HG03025 (cell line): ENCODE data around the gene DCDC2C.
"Not testable (repeated sequence)": the region's sequence is repeated elsewhere in the genome, so short reads cannot be mapped to it uniquely, and the experiment has no call there.

Experiments
- ATAC-seq: cut with Tn5 transposase; IDR thresholded peaks from one replicate; pipeline ENCODE4 v1.9.1; 2021; ENCODE audit warnings: mild to moderate bottlenecking, moderate library complexity; ENCODE audit not compliant: unreplicated experiment, low FRiP score

The DCDC2C gene, protein sequence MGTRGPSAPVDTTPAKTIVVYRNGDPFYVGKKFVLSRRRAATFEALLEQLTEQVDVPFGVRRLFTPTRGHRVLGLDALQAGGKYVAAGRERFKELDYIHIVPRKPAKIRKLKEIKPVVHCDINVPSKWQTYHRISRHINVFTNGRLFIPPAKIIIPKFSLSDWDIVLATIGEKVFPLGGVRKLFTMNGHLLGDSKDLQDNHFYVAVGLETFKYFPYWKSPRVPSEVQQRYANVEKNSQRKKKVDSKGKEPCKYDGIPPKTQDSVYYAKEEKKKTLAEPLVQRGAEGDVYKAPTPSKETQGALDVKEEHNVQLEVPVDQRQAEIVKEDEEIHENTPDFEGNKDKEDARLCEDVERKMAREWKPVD

DNA sequence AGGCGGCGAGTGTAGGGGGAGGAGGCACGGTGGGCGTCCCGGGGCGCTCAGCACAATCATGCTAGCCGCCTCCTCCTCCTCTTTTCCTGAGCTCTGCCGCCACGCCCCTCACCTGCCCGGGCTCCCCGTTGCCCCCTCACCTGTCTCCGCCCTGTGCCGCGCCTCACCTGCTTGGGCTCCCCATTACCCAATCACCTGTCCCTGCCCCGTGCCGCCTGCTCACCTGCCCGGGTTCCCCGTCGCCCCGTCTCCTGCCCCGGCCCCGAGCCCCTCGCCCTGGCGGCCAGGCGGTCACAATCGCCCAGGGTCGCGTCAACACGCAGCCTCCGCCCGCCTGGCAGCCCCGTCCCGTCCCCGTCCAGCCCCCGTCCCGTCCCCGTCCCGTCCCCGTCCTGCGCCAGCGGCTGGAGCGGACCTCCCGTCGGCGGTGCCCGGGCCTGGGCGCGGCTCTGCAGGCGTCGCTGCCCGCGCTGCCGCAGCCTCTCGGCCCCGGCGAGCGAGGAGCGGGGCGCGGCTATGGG is at the start of gene DCDC2C:
Gene DCDC2C (plus strand): TSS at position 340 of the 521 bp plus-strand sequence. CDS start 177 bp downstream, at position 517.
- no peak for ATAC-seq

DNA sequence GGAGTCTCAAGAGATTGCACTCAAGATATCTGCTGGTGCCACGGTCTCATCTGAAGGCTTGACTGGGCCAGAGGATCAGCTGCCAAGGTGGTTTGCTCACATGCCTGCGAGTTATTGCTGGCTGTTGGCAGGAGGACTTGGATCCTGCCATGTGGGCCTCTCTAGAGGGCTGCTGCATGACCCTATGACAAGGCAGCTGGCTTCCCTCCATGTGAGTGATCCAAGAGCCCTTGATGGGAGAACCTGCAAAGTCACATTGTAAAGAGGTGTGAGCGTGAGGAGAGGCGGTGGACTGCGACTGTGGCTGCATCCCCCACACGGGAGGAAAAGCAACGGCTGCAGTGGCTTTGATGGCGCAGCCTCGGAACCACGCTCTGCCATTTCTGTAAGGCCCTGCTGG is 49.4 kb upstream of the DCDC2C start:
- ATAC-seq: no peak

DNA sequence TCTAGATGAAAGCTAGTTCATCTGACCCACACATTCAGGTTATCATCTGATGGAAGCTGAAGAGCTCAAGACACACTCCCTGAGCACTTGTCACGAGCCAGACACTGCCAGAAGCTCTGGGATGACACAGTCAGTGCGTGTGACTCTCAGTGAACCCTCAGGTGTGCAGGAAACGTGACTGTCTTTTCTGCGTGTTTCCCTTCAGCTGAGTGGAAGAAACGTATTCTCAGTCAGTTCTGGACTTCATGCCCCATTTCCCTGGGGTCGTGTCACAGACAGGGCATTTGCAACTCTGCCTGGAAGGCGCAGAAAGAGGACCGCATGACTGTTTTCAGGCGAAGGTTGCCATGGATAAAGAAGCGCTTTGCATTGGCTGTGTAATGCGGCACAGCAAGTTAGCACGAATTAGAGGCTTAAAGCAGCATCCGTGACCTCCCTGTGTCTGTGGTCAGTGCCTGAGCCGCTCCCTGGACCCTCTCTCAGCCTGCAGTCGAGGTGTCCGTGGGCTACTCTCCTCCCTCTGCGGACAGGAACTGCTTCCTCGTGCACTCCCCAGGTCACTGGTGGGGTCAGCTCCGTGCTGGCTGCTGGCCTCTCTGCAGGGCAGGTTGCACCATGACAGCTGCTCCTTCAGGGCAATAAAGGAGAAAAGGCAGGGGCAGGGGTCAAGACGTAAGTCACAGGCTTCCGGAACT is 48.7 kb upstream of the DCDC2C start:
- ATAC-seq: no peak

DNA sequence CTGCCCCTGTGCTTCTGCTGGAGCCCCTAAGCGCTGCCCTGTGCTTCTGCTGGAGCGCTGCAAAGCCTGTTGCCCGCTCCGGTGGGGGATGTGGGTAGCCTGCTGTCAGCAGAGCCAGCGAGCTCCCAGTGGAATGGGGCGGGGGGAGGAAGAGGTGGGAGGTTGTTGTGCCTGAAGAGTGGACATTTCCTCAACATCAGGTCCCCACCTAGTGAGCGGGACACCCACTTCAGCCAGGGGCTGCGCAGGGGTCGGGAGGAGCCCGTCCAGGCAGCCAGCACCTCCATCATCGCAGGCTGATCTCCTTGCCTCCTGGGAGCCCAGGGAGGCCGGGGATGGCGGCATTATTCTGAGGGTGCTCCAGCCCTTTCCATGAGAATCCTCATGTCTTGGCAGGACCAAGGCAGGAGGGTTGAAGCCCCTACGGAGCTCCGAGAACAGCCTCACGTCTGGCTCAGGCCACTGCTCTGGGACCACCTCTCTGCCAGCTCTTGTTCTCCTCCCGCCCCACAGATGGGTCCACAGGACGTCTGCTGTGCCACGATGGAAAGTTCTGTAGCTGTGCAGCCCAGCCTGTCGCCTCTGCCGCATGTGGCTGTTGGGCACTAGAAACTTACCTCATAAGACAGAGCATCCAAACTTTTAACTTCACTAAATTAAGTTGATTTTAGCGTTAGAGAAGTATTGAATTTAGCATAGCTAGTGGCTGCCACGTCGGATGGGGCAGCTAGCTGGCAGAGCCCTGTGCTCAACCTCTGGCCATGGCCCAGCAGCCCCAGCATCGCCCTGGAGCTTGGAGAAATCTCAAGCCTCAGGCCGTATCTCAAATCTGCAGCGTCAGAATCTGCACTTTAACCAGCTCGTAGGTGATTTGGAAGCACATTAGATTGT is 47.3 kb upstream of the DCDC2C start:
- ATAC-seq: no peak

DNA sequence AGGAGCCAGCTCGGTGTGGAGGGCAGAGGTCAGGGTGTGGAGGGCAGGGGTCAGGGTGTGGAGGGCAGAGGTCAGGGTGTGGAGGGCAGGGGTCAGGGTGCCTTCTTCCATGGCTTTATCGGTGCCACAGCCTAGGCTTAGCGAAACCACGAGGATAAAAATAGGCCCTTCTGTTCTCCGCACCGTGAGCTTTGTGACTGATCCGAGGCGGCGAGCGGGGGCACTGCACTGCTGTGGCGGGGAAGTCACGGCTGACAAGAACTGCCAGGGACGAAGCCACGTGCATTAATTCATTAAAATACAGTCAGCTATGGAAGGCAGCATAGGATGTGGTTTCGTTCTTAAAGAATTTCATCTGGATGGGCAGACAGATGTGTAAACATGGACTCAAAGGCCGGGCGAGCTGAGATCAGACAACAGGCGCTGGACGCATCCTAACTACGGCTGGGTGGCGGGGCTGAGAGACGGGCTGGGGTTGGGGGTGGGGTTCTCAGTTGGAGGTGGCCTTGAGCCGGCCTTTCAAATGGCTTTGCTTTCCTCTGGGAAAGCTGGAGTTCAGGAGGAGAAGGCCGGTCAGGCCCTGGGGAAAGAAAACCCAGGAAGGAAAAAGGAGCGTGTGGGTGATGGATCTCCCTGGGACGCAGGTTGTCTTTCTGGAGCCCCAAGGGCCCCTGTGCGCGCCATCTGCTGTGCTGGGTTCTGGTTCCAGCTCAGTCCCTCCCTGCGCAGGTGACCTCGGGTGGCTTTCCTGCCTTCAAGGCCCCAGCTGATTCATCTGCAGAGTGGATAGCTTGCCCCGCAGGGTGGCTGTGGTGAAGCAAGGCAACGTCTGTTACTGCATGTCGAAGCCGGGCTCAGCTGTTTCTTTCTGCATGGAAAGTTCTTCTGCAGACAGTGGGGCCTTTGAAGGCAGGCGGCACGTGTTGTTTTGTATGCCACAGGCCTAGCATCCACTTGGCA is 46.3 kb upstream of the DCDC2C start:
- no peak for ATAC-seq

DNA sequence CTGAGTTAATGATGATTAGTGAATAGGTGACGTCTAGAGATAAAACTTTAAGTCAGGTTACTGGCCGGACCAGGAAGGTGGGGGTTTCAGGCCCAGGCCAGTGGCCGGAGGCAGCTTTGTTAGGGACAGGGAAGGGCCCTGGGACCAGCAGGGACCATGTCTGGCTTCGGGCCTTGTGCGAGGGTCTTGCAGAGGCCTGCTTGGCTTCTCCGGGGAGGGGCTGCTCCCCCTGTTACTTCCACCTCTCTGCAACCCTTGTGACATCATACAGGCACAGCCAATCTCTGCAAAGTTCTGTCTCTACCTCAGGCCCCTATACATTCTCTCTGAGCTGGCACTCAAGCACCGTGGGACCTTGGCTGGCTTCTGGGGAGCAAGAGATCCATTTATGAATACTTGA is 45.5 kb upstream of the DCDC2C start, which contains the start of gene ALLC:
Gene ALLC (plus strand): TSS at position 320 of the 400 bp plus-strand sequence. CDS start 12,958 bp downstream, outside the sequence.
- ATAC-seq: no peak

DNA sequence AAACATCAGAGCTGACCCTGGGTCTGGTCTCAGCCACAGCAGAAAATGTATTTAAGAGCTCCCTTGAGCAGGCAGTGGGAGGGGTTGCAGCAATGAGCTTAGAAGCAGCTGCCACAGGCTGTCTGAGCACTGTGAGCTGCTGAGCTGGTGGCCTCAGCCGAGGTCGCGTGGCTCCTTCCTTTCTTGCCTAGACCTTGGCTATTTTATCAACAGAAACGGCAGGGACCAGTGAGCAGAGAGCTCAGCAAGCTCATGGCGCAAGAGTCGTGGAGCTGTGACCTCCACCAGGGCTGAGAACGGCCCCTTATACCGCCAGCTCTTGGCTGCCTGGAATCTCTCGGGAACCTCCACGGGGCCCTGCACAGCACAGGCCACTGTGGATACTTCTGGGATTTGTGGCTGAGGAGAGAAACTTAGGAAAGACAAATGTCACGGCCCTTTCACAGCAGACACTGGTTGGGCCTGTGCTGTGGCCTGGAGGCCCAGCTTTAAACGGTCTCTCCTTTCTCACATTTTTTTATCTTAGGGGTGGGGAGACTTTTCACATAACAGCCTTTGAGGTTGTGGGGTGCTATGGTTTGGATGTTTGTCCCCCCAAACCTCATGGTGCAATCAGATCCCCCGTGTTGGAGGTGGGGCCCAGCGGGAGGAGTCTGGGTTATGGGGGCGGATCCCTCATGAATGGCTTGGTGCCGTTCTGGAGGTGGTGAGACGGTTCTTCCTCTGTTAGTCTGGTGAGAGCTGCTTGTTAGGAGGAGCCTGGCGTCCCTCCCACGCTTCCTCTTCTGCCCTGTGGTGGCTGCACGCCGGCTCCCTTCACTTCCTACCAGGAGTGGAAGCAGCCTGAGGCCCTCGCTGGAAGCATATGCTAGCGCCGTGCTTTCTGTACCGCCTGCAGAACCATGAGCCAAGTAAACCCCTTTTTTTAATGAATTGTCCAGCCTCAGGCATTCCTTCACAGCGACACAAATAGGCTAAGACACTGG is 43.6 kb upstream of the DCDC2C start:
- ATAC-seq: no peak

DNA sequence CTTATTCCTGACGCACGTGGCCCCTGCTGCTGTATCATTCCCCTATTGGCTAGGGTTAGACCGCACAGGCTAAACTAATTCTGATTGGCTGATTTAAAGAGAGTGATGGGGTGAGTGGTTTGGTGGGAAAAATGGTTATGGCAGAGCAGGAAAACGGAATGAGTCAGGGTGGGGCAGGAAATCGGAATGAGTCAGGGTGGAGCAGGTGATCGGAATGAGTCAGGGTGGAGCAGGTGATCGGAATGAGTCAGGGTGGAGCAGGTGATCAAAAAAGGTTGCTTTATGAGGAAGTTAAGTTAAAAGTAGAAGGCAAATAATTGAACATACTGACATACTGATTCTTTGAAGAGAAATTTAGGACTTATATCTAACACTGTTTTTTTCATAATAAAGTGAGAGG is 42.7 kb upstream of the DCDC2C start:
- not testable (repeated sequence) for ATAC-seq

DNA sequence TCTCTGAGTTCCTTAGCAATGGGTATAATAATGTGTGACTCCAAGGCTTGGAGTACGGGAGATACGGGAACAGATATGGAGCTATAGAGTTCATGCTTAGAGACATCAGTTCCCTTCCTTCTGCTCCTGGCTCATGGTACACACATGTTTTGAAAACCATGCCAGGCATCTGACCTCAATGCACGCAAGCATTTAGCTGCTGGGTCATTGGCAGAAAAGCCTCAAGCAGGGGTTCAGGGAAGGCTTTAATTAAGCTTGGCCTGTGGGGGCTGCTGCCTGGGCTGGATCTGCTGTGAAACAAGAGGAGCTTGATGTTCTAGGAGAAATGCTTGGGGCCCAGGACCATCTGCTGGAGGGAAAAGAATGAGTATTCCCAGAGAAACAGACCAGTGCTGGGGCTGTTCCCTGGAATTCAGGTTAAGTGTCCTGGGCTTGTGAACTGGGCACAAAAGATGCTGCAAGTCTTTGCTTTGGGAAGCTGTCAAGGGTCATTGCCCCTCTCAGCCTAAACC is 42.2 kb upstream of the DCDC2C start:
- no peak for ATAC-seq

DNA sequence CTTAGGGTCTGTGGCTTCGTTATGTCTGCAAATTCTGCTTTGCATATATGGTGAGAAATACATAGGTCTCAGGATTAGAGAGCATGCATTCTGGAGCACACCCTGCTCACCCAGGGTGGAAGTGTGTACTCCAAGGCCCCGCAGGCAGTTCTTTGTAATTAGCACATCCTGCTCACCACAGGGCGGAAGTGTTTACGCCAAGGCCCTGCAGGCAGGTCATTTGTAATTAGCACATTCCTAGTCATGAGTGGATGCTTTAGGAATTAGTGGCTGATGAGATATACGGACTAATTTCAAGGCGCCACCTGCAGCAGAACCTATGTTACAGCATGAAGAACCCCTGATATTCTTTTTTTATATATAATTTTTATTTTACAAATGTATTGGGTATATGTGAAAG is 41.1 kb upstream of the DCDC2C start:
- no peak for ATAC-seq

DNA sequence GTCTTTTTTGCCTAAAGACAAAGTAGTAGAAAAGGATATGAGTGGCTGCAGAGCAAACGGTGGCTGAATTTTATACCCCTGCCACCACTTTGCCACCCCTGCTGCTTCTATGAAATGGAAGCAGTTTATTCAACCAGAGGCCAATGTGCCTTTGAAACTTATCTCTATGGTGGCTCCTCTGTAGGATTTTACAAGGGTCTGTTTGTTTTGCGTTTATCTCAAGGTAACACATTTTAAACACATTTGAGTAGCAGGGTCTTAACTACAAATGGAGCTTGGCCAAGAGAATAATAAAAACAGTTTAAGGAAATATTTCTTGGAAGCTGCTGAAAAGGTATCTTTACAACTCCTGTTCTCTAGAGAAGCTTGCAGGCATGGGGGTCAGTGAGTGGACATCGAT is 39.3 kb upstream of the DCDC2C start:
- no peak for ATAC-seq

DNA sequence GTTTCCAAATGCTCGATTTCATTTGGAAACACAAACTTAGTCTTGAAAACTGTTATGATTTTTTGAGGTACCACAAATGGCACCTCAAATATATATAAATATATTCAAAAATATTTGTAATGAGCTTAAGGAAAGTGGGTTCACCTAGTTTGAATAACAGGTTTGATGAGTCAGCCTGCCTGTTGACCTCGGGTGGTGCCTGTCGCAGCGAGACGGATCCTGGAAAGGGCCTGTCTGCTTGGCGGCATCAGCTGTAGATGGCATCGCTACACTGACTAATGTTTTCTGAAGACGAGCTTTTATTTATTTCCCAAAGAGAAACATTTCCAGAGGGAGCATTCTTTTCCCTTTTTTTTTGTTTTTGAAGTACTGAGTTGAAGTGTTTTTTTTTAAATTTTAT is 38.5 kb upstream of the DCDC2C start:
- no peak for ATAC-seq

DNA sequence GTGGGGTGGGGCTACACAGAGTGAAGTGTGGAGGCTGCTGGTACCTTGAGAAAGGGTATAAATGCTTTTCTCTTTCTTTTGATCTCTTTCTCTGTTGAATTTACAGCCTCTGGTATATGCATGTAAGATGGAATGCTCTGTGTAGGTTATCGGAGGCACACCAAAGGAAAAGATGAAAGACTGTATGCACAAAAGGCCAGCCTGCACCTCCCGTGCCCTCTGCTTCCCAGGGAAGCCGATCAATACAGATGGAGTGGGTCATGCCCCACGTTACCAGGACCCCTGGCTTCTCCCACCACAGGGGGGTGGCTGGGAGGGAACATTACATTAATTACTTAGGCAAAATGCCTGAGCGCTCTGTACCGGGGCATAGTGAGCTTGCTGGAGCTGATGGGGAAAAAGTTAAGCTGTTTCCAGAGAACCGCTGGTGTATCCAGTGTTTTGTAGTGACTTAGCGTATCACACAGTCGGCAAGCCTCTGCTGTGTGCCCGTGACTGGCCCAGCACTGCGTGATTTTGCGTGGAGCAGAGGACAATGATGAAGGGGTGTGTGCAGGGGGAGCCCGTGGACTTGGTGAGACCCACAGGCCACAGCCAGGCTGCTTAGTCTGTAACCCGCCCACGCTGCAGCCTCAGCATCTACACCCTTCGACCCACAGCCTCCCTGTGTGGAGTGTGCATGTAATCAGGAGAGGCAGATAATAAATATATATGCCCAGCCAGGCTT is 37.3 kb upstream of the DCDC2C start:
- ATAC-seq: no peak

DNA sequence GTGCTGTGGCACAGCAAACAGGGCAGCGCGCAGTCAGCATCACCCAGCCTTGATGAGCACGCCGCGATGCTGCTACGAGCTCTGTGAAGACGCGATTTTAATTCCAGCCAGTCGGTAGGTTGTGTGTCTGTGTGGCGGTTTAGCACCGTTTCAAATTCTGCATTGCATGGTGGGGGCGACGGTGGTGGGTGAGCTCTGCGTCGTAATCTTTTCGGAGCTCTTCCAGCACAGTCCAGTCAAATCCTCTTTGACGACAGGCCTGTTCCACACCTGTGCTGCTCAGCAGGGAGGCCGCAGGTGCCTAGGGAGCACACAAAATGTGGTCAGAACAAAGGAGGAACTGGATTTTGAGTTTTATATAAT is 36.8 kb upstream of the DCDC2C start:
- no peak for ATAC-seq

DNA sequence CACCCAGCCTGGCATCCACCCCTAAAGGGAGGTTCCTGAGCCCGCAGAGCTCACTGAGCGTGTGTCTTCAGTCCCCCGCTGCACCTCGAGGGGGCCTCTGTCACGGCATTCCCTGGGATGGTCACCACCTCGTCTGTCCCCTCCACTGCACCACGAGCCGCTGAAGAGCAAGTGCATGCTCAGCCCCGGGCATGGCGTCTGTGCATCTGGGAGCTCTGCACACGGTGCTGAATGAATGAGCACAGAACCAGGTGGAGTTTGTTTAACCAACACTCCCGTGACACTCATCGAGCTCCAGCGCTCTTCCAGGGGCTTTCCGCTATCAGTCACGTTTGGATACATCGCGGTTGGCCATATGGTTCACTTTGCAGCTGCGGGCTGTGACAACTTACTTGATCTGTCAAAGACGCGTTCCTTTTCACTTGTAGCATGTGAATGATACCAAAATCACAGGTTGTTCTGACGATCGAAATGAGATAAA is 36.2 kb upstream of the DCDC2C start:
- ATAC-seq: no peak

DNA sequence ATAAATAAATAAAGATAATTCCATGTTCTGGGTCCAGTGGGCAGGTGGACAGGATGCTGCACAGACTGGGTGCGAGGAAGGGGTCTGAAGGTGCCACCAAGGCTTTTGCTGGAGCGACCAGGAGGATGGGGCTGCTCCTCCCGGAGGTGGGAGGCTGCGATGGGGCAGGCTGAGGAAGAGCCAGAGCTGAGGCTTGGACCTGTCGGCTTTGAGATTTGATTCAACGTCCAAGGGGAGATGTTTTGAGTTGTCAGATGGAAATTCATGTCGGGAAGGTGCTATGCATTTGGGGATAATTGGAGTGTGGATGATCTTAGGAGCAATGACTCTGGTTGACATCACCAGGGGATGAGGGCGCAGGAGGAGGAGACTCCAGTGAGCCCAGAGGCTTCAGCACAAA is 33.7 kb upstream of the DCDC2C start:
- no peak for ATAC-seq

DNA sequence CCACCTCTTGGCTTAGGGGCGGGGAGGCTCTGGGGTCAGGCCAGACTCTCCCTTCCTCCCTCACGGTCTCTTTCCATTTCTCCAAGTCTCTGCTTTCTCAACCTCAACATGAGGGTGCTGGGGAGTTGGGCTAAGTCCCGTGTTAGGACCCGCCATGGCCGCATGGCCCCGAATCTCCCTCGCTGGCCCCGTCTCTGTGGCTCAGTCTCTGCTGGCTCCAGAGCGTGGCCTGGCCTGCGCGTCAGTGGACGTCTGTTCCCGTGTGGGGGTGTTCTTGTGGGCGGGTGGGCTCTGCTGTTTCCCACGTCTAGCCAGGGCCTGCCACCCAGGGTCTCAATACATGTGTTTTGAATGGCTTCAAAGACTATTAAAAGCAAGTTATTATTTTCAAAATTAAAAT is 33.0 kb upstream of the DCDC2C start:
- no peak for ATAC-seq

DNA sequence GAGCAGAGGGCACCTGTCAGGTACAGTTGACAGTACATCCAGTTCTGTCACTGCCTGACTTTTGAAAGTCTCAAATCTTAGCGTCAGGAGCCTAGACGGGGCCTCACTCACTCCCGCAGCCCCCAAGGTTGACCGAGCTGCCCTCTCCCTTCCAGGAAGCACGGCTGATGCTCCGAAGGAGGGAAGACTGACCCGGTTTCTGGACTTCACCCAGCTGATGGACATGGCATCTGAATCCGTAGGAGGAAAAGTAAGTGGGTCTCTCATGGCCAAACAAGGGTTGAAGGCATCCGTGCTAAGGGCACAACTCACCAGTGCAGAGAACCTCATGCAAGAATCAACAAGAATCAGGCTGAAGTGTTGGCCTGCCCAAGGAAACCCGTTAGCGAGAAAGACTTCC is 32.4 kb upstream of the DCDC2C start:
- ATAC-seq: no peak
